Fibroblast of the aortic adventitia (primary cell): Measurements from ENCODE around the gene TNC. TPM values are rescaled to one million over a fixed set of nuclear protein-coding genes. Genes with fewer than 3 reads are reported as not detected.

Source experiments
- DNase-seq: peaks from one replicate; pipeline ENCODE4 v3.0.0-alpha.2; 2010; ENCODE audit warnings: low read depth
- H3K4me3 ChIP-seq: 2 replicates; pipeline ENCODE4 v1.5.1; 2011; ENCODE audit warnings: low read depth, mild to moderate bottlenecking, control low read depth, low read length, moderate library complexity
- total RNA-seq: library from RNA; depleted of rRNA; stranded (reverse); fragments of >200 nt; gene quantifications from 2 replicates; pipeline ENCODE4 v1.2.3, GENCODE V29; 2012; ENCODE audit warnings: low replicate concordance
- TF ChIP-seq, protein P1 (sequence below): IDR thresholded peaks from 2 replicates; pipeline ENCODE4 v1.5.1; 2011; ENCODE audit warnings: mild to moderate bottlenecking, low read length, control low read depth, inconsistent platforms; ENCODE audit not compliant: insufficient read depth

Gene TNC
- 8.3 and 49.7 TPM in 2 replicates for total RNA-seq

DNA sequence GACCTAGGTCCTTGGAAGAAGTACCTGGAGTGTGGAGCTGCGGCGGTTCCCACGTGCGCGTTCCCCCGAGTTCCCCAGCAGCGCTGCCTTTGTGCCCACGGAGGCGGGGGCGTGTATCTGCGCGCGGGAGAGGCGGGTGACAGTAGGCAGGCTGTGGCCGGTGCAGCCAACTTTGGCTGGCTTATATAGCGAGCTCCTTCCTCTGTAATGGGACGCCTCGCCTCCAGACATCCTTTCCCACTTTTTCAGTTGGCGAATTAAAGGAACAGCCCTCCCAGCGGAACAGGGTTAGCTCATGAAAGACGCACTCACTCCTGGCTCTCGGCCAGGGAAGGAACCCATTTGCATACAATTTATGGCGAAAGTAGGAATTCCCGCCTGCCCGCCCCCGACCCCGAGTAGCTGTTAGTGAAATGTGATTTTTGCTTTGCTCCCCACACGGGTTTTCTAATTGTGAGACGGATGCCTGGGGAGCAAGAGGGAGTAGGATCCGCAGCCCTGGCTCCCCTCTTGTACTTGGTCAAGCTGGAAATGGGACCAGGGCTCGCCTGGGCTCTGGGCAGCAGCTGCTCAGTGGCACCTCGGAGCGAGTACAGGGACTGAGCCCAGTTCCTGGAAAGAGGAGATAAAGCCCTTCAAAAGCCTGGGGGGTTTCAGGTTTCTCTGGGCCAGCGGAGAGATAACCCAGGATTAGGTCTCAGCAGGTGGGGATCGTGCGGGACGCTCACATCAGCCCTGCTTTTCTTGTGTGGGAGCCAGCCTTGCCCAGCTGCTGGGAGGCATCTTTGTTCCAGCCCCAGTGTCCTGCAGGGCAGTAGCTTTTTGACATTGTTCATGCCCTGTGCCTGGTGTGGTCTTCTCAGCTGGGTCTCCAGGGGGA is at the start of gene TNC:
TSS of gene TNC (minus strand) at position 159 of the 880 bp plus-strand sequence. CDS start 27,139 bp downstream, outside the sequence.
- H3K4me3 ChIP-seq, result peak within 1 kb of the TSS; percentile 61
- TF ChIP-seq, protein P1, sequence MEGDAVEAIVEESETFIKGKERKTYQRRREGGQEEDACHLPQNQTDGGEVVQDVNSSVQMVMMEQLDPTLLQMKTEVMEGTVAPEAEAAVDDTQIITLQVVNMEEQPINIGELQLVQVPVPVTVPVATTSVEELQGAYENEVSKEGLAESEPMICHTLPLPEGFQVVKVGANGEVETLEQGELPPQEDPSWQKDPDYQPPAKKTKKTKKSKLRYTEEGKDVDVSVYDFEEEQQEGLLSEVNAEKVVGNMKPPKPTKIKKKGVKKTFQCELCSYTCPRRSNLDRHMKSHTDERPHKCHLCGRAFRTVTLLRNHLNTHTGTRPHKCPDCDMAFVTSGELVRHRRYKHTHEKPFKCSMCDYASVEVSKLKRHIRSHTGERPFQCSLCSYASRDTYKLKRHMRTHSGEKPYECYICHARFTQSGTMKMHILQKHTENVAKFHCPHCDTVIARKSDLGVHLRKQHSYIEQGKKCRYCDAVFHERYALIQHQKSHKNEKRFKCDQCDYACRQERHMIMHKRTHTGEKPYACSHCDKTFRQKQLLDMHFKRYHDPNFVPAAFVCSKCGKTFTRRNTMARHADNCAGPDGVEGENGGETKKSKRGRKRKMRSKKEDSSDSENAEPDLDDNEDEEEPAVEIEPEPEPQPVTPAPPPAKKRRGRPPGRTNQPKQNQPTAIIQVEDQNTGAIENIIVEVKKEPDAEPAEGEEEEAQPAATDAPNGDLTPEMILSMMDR, result no peak
- DNase-seq, result peak; percentile 76

DNA sequence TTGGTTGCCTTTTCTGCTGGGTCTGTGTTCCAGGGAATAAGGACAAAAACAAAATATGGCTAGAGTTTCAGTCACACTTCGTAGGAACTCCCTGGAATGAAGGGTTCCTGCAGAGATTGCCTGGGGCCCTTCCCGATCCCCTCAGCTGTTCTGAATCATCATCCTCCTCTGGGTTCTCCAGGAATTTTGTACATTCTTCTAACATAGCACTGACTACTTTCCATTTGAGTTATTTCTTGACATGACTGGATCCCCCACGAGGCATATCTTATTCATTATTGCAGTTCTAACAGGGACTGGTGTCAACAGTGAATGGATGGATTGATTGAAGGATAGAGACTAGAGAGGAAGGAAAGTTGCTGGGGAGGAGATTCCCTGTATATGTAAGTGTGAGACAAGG is 49.2 kb upstream of the TNC start:
- TF ChIP-seq, protein P1, result no peak
- DNase-seq, result peak; percentile 74
- no peak overlapping the region for H3K4me3 ChIP-seq

DNA sequence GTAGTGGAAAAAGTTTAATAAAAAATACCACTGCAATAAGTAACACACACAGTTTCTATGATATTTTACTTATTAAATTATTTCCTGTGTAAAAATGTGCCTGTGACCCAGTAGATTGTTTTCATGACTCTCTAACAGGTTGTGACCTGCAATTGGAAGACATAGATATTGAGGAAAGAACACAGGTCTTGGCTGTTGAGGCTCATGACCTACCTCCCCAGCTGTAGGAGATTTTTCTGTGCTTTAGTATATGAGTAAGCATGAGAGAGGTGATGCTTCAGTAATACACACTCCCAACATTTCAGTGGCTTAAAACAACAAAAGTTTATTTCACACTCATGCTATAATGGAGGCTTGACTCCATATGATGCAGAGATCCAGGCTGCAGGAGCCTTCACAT is 47.3 kb upstream of the TNC start:
- H3K4me3 ChIP-seq, result no peak overlapping the region
- no peak for DNase-seq
- TF ChIP-seq, protein P1, result no peak

DNA sequence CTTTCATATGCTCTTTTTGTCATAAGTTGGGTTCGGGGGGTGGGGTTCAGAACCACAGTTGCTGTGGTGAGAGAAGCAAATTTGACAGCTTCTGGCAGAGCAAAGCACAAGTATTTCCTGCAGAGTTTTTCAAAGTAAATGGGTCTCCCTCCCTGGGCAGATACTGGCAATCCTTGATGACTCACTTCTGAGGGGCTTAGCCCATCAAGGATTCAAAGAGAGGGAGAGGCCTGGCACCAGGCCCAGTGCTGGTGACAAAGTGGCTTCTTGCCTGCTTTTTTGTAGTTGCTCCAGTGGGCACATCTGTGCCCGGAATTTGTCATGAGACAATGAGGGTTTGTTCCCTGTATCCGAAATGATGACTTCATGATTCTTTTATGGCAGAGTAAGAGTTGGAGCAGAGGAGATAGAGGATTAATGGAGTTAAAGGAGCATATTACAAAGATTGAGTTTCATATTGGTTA is 46.6 kb upstream of the TNC start:
- TF ChIP-seq, protein P1, result no peak
- H3K4me3 ChIP-seq, result no peak overlapping the region
- DNase-seq, result peak; percentile 65

DNA sequence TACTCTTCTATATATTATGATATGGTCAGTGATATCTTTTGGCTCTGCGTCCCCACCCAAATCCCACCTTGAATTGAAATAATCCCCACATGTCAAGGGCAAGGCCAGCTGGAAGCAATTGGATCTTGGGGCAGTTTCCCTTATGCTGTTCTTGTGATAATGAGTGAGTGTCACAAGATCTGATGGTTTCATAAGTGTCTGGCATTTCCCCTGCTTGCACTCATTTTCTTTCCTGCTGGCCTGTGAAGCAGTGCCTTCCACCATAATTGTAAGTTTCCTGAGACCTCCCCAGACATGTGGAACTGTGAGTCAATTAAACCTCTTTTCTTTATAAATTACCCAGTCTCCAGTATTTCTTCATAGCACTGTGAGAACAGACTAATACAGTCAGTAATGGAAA is 45.0 kb upstream of the TNC start:
- H3K4me3 ChIP-seq, result no peak overlapping the region
- TF ChIP-seq, protein P1, result no peak
- no peak for DNase-seq

DNA sequence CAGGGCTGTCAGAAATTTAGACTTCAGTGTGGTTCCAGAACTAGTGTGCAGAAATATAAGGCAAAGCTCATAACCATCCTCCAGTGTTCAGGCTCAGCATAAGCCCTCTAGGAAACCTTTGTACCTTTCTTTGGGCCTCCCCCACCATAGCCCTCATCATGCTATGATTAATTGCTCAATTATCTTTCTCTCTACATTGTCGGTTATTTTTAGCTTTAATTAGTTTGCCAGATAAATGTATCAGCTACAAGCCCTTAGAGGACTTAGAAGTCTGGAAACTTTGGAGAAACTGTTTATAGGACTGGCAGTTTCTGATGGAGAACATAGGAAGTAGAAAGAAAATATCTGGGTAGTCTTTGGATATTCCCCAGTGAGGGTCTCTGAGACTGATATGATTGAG is 43.5 kb upstream of the TNC start:
- TF ChIP-seq, protein P1, result no peak
- no peak overlapping the region for H3K4me3 ChIP-seq
- no peak for DNase-seq
